Trophoblast cell (in vitro differentiated cells and primary cell): ENCODE measurements around the gene CENPP.

Source experiments
- DNase-seq, 2 donors: peaks; one replicate each; pipeline ENCODE4 v3.0.0-alpha.2; 2016
- H2AFZ ChIP-seq: 2 replicates; pipeline ENCODE4 v1.6.1; 2013; ENCODE audit warnings: low read length, moderate library complexity, mild to moderate bottlenecking; ENCODE audit not compliant: insufficient read depth, poor library complexity
- H2AK5ac ChIP-seq: 2 replicates; pipeline ENCODE4 v1.6.1; 2013; ENCODE audit warnings: mild to moderate bottlenecking, low read length
- H2BK120ac ChIP-seq: 2 replicates; pipeline ENCODE4 v1.6.1; 2013; ENCODE audit warnings: low read length, mild to moderate bottlenecking, moderate library complexity; ENCODE audit not compliant: insufficient read depth, poor library complexity
- H2BK12ac ChIP-seq: 2 replicates; pipeline ENCODE4 v1.6.1; 2013; ENCODE audit warnings: mild to moderate bottlenecking, low read length, moderate library complexity
- H2BK5ac ChIP-seq: 2 replicates; pipeline ENCODE4 v1.6.1; 2013; ENCODE audit warnings: low read length, low read depth, moderate library complexity, mild to moderate bottlenecking; ENCODE audit not compliant: poor library complexity
- H3K14ac ChIP-seq: 2 replicates; pipeline ENCODE4 v1.6.1; 2013; ENCODE audit warnings: mild to moderate bottlenecking, low read length
- H3K18ac ChIP-seq: 2 replicates; pipeline ENCODE4 v1.6.1; 2013; ENCODE audit warnings: mild to moderate bottlenecking, low read length
- H3K23ac ChIP-seq: 2 replicates; pipeline ENCODE4 v1.6.1; 2013; ENCODE audit warnings: low read length
- H3K27ac ChIP-seq: 2 replicates; pipeline ENCODE4 v1.5.1; 2013; ENCODE audit warnings: low read depth, mild to moderate bottlenecking, inconsistent platforms, low read length, moderate library complexity
- H3K27me3 ChIP-seq: 2 replicates; pipeline ENCODE4 v1.6.1; 2013; ENCODE audit warnings: inconsistent platforms, mild to moderate bottlenecking, low read length, moderate library complexity; ENCODE audit not compliant: insufficient read depth
- H3K36me3 ChIP-seq, 2 experiments: 1 replicate in 1 of 2; 2 replicates in 1 of 2; pipeline ENCODE4 v1.6.1; 2013; ENCODE audit warnings: low read length in 2 of 2, mild to moderate bottlenecking in 2 of 2, moderate library complexity in 1 of 2; ENCODE audit not compliant: insufficient read depth in 2 of 2, control insufficient read depth in 1 of 2
- H3K4ac ChIP-seq: 2 replicates; pipeline ENCODE4 v1.6.1; 2013; ENCODE audit warnings: low read depth, mild to moderate bottlenecking, low read length, moderate library complexity
- H3K4me1 ChIP-seq, 2 experiments: 1 replicate in 1 of 2; 2 replicates in 1 of 2; pipeline ENCODE4 v1.6.1; 2013; ENCODE audit warnings: low read length in 2 of 2, mild to moderate bottlenecking in 2 of 2, moderate library complexity in 1 of 2; ENCODE audit not compliant: insufficient read depth in 2 of 2, control insufficient read depth in 1 of 2
- H3K4me2 ChIP-seq: 2 replicates; pipeline ENCODE4 v1.6.1; 2013; ENCODE audit warnings: inconsistent platforms, mild to moderate bottlenecking, low read length, moderate library complexity
- H3K4me3 ChIP-seq: 2 replicates; pipeline ENCODE4 v1.5.1; 2013; ENCODE audit warnings: mild to moderate bottlenecking, low read depth, low read length, inconsistent platforms
- H3K79me1 ChIP-seq: one replicate; pipeline ENCODE4 v1.6.1; 2013; ENCODE audit warnings: low read length
- H3K79me2 ChIP-seq: 2 replicates; pipeline ENCODE4 v1.6.1; 2013; ENCODE audit warnings: low read length, mild to moderate bottlenecking; ENCODE audit not compliant: control insufficient read depth, insufficient read depth, poor library complexity
- H3K9ac ChIP-seq: 2 replicates; pipeline ENCODE4 v1.6.1; 2013; ENCODE audit warnings: mild to moderate bottlenecking, low read length
- H3K9me3 ChIP-seq: 2 replicates; pipeline ENCODE4 v1.6.1; 2013; ENCODE audit warnings: low read depth, mild to moderate bottlenecking, control low read depth, inconsistent platforms, low read length; ENCODE audit not compliant: insufficient read depth
- H4K12ac ChIP-seq: 2 replicates; pipeline ENCODE4 v1.6.1; 2013; ENCODE audit warnings: low read depth, mild to moderate bottlenecking, low read length, moderate library complexity
- H4K8ac ChIP-seq: 2 replicates; pipeline ENCODE4 v1.6.1; 2013; ENCODE audit warnings: low read depth, mild to moderate bottlenecking, low read length, moderate library complexity
- H4K91ac ChIP-seq: one replicate; pipeline ENCODE4 v1.6.1; 2013; ENCODE audit warnings: low read depth, mild to moderate bottlenecking, low read length, moderate library complexity
- WGBS: extraction: QIAGEN DNeasy Blood & Tissue Kit; methylation state at CpG from one replicate; pipeline ENCODE4 v1.1.7; 2013; ENCODE audit warnings: missing lambda C conversion rate; ENCODE audit not compliant: insufficient read length, insufficient coverage; ENCODE audit errors: extremely low coverage; 5-methylcytosine and 5-hydroxymethylcytosine counted together

Gene CENPP

DNA sequence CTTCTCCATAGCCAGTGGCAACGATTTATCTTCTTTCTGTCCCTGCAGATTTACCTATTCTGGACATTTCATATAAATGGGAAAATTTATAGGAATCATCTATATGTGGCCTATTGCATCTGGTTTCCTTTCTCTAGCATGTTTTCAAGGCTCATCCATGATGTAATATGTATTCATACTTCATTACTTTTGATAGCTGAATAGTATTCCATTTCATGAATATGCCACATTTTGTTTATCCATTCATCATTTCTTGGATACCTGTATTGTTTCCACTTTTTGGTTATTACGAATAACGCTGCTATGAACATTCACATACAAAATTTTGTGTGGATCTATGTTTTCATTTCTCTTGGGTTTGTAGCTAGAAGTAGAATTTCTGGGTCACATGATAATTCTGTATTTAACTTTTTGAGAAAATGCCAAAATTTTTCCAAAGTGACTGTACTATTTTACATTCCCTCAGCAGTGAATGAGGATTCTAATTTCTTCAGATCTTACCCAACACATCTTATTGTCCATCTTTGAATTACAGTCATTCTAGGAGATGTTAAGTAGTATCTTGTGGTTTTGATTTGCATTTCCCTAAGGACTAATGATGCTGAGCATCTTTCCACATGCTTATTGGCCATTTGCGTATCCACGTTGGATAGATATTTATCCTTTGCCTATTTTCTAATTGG lies 35.9 kb upstream of the CENPP start:
- Histone ChIP-seq H2AK5ac (no peak overlapping the region), H3K79me1 (no peaks in the 10 kb centered on the region), H2BK120ac (no peak overlapping the region), H2AFZ (no peak overlapping the region), H3K4me2 (no peak overlapping the region), H3K14ac (no peak overlapping the region), H3K36me3 (peaks cover 7% of the 10 kb centered on the region in 2 experiments), H3K9ac (no peak overlapping the region), H4K91ac (no peak overlapping the region), H3K27ac (no peak overlapping the region), H3K27me3 (no peaks in the 10 kb centered on the region), H4K12ac (no peak overlapping the region), H2BK12ac (no peak overlapping the region), H3K9me3 (no peaks in the 10 kb centered on the region), H4K8ac (no peak overlapping the region), H3K79me2 (peaks cover 11% of the 10 kb centered on the region), H3K4ac (no peak overlapping the region), H2BK5ac (no peak overlapping the region), H3K23ac (no peak overlapping the region), H3K4me1 (peaks cover 7% of the 10 kb centered on the region in 2 experiments), H3K4me3 (no peak overlapping the region), H3K18ac (no peak overlapping the region)
- WGBS = no CpG with 5 or more reads among the region's 5 CpGs
- no peak for DNase-seq

DNA sequence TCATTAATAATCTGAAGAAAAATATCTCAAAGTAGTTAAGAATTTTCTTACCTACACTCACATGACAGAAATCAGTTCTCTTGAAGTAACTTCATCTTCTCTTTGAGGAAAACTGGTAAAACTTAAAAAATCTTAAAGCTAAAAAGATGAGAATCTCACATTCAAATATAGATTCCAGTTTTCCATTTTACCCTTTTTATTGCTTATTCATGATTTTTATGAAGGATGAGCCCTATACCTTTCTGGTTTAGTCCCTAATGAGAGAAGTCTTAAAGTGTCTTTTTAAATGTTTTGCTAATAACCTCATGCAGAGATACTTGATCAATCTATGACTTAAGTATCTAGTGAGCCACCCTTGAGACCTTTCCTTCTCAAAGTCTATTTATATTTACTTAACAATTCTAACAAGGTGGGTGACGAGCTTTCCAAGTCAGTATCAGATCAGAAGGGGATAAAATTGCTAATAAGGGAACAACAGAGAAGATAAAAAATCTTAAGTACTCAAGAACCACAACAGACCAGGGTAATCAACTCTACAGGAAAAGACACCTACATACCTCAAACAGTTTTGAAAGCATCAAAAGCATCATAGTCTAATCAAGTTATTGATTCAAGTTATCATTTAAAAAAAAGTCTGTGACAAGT lies 34.8 kb upstream of the CENPP start:
- Histone ChIP-seq H3K14ac (no peak overlapping the region), H4K91ac (no peak overlapping the region), H3K4me3 (no peak overlapping the region), H3K79me2 (peaks cover 11% of the 10 kb centered on the region), H4K12ac (no peak overlapping the region), H3K9ac (no peak overlapping the region), H3K27ac (no peak overlapping the region), H4K8ac (no peak overlapping the region), H2BK12ac (no peak overlapping the region), H3K9me3 (no peaks in the 10 kb centered on the region), H3K23ac (no peak overlapping the region), H2BK5ac (no peak overlapping the region), H3K79me1 (no peaks in the 10 kb centered on the region), H3K4me1 (peaks cover 7% of the 10 kb centered on the region in 2 experiments), H3K4me2 (no peak overlapping the region), H3K36me3 (peaks cover 3 to 6% of the 10 kb centered on the region in 2 experiments), H2BK120ac (no peak overlapping the region), H3K18ac (no peak overlapping the region), H3K4ac (no peak overlapping the region), H3K27me3 (no peaks in the 10 kb centered on the region), H2AK5ac (no peak overlapping the region), H2AFZ (no peak overlapping the region)
- DNase-seq = no peak
- no CpG with 5 or more reads among the region's 1 CpG for WGBS

DNA sequence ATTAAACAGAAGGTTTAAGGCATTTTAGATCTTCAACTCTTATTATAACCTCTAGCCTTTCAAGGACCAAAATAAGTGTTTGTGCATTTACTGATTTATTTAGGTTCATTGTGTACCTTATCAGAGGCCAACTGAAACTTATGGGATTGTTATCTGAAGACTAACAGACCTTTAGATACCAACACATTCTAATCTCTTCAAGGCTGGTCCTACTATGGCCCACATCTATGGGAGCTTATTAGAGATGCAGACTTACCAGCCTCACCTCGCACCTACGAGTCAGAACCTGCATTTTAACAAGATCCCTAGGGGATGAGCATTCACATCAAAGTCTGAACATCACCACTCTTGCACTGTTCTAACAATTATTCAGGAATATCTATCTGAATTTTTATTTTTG lies 34.2 kb upstream of the CENPP start:
- Histone ChIP-seq H3K18ac (no peak overlapping the region), H3K36me3 (peaks cover 3% of the 10 kb centered on the region in 2 experiments), H3K4me2 (no peak overlapping the region), H2AFZ (no peak overlapping the region), H3K23ac (no peak overlapping the region), H2AK5ac (no peak overlapping the region), H3K4me3 (no peak overlapping the region), H3K14ac (no peak overlapping the region), H3K79me1 (no peaks in the 10 kb centered on the region), H4K8ac (no peak overlapping the region), H3K27me3 (no peaks in the 10 kb centered on the region), H2BK5ac (no peak overlapping the region), H2BK120ac (no peak overlapping the region), H3K79me2 (peaks cover 11% of the 10 kb centered on the region), H3K4ac (peak overlapping the region; percentile 15), H3K9me3 (no peaks in the 10 kb centered on the region), H3K27ac (no peak overlapping the region), H4K91ac (no peak overlapping the region), H2BK12ac (no peak overlapping the region), H3K4me1 (peaks cover 7% of the 10 kb centered on the region in 2 experiments), H4K12ac (no peak overlapping the region), H3K9ac (no peak overlapping the region)
- no CpG with 5 or more reads among the region's 2 CpGs for WGBS
- DNase-seq = no peak

DNA sequence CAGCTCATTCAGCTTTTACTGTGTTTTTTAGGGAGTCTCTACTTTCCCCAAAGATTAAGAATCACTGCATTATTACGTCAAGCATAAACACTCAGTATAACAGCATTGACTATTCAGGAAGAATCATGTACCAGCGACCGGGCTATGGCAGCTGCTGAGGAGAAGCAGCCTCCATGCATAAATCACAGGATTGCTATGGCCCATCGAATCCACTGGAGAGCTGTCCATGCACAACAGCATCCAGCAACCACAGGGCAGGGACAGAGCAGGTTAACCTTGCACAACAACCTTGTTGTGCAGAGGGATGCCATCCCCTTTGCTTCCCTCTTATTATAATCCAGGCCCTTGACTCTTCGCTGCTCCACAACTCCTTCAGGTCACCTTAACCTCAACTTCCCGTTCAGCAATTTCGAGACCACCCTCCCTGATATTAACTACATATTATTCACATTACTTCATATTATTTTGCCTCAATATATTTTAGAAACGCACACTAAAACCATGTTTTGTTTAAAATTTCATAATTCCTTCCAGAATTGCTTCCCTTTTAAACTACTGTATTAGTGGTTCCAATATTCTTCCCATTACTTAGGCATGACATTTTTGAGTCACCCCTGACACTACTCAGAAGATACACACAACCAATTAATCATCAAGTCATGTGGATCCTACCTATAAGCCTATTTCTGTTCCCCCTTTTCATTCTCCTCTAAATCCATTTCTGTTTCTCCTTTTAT lies 33.2 kb upstream of the CENPP start:
- H2BK5ac ChIP-seq = no peak overlapping the region
- WGBS = 100% methylated on average over 3 of the region's 8 CpGs
- H3K79me1 ChIP-seq = no peaks in the 10 kb centered on the region
- no peak overlapping the region for H4K8ac ChIP-seq
- peaks cover 7% of the 10 kb centered on the region in 2 experiments for H3K4me1 ChIP-seq
- H3K79me2 ChIP-seq = peaks cover 11% of the 10 kb centered on the region
- H4K91ac ChIP-seq = no peak overlapping the region
- no peaks in the 10 kb centered on the region for H3K27me3 ChIP-seq
- H2AFZ ChIP-seq = no peak overlapping the region
- no peak overlapping the region for H4K12ac ChIP-seq
- H3K36me3 ChIP-seq = peaks cover 3% of the 10 kb centered on the region in 2 experiments
- H3K4ac ChIP-seq = peak overlapping the region; percentile 98
- no peak overlapping the region for H3K14ac ChIP-seq
- no peak overlapping the region for H3K23ac ChIP-seq
- H3K4me3 ChIP-seq = no peak overlapping the region
- peak in 1 of 2 donors; percentile 11 for DNase-seq
- H3K18ac ChIP-seq = no peak overlapping the region
- H2AK5ac ChIP-seq = no peak overlapping the region
- no peak overlapping the region for H2BK12ac ChIP-seq
- no peak overlapping the region for H2BK120ac ChIP-seq
- H3K27ac ChIP-seq = no peak overlapping the region
- H3K9ac ChIP-seq = no peak overlapping the region
- no peaks in the 10 kb centered on the region for H3K9me3 ChIP-seq
- H3K4me2 ChIP-seq = peak overlapping the region; percentile 29
